Kidney (tissue), 14 donors: ENCODE data around the gene VSTM1. TPM values are rescaled to one million over a fixed set of nuclear protein-coding genes. Genes with fewer than 3 reads are reported as not detected.

ENCODE experiments used
- DNase-seq, 5 donors: peaks; one replicate each; pipeline ENCODE4 v3.0.0-alpha.2; 2013 to 2020
- FAIRE-seq: peaks from 2 replicates; lab custom pipeline; 2012; peaks lifted over from hg19 to GRCh38; lab: Jason Lieb, UNC
- H3K27ac ChIP-seq, 2 donors: one replicate each; pipeline ENCODE4 v1.7.0; 2013; ENCODE audit warnings: low read depth in 2 of 2, low read length in 2 of 2, inconsistent platforms in 1 of 2
- H3K27me3 ChIP-seq: one replicate; pipeline ENCODE4 v1.7.1; 2013; ENCODE audit warnings: low read length, inconsistent platforms; ENCODE audit not compliant: control insufficient read depth, insufficient read depth
- H3K36me3 ChIP-seq, 3 donors: one replicate each; pipeline versions ENCODE4 v1.7.0 to v1.7.1; 2013; ENCODE audit warnings: low read length in 3 of 3, control low read depth in 1 of 3, inconsistent platforms in 1 of 3; ENCODE audit not compliant: insufficient read depth in 3 of 3, control insufficient read depth in 2 of 3
- H3K4me1 ChIP-seq, 3 donors: one replicate each; pipeline versions ENCODE4 v1.7.0 to v1.7.1; 2013; ENCODE audit warnings: low read length in 3 of 3, inconsistent platforms in 1 of 3, low read depth in 1 of 3; ENCODE audit not compliant: control insufficient read depth in 2 of 3, insufficient read depth in 2 of 3
- H3K4me3 ChIP-seq, 3 donors: one replicate each; pipeline versions ENCODE4 v1.7.0 to v1.8.1; 2013; ENCODE audit warnings: low read length in 3 of 3, control low read depth in 1 of 3, inconsistent platforms in 1 of 3
- H3K9ac ChIP-seq, 3 donors: one replicate each; pipeline versions ENCODE4 v1.7.0 to v1.7.1; 2013; ENCODE audit warnings: low read length in 3 of 3, control low read depth in 1 of 3, inconsistent platforms in 1 of 3
- H3K9me3 ChIP-seq, 3 donors: one replicate each; pipeline versions ENCODE4 v1.7.0 to v1.7.1; 2013; ENCODE audit warnings: low read length in 3 of 3, control low read depth in 1 of 3, inconsistent platforms in 1 of 3; ENCODE audit not compliant: control insufficient read depth in 2 of 3, insufficient read depth in 1 of 3
- intact Hi-C: fragments of 100-400 bp; cut with DNase I; formaldehyde crosslinking; loops from one replicate; pipeline ENCODE4 v1.11.1; 2022
- polyA plus RNA-seq: library from polyadenylated mRNA; stranded (reverse); fragments of 350-450 nt; fragmentation: Illumina TruSeq; extraction: RNeasy Lipid Tissue Mini Kit (QIAGEN cat#74804); gene quantifications from one replicate; pipeline ENCODE4 v1.2.3, GENCODE V29; 2014; ENCODE audit warnings: low read depth, low replicate concordance; ENCODE audit not compliant: insufficient read depth
- total RNA-seq: library from RNA; stranded (reverse); fragmentation: NEBNext Ultra II Directional; extraction: Animal tissue kit (Norgen Biotek cat#: 25700); gene quantifications from one replicate; pipeline ENCODE4 v1.2.1, GENCODE V29; 2021
- TF ChIP-seq, protein P1 (sequence below): IDR thresholded peaks from 3 replicates; pipeline ENCODE4 v1.5.1; 2012; ENCODE audit warnings: mild to moderate bottlenecking, moderate library complexity, borderline replicate concordance; ENCODE audit not compliant: insufficient read depth; ENCODE audit errors: extremely low read depth
- donor health status: control.
- donor health status: control.
- donor health status: control.
- donor health status: control.
- donor health status: control.
- donor health status: DM: yes; HTN: yes; CAD: no.
- donor health status: Normal renal cell carcinoma (clear cell type).

VSTM1 gene
- total and polyA plus RNA-seq, 2 donors from 2014 or later, result 0.35 to 1.0 TPM

DNA sequence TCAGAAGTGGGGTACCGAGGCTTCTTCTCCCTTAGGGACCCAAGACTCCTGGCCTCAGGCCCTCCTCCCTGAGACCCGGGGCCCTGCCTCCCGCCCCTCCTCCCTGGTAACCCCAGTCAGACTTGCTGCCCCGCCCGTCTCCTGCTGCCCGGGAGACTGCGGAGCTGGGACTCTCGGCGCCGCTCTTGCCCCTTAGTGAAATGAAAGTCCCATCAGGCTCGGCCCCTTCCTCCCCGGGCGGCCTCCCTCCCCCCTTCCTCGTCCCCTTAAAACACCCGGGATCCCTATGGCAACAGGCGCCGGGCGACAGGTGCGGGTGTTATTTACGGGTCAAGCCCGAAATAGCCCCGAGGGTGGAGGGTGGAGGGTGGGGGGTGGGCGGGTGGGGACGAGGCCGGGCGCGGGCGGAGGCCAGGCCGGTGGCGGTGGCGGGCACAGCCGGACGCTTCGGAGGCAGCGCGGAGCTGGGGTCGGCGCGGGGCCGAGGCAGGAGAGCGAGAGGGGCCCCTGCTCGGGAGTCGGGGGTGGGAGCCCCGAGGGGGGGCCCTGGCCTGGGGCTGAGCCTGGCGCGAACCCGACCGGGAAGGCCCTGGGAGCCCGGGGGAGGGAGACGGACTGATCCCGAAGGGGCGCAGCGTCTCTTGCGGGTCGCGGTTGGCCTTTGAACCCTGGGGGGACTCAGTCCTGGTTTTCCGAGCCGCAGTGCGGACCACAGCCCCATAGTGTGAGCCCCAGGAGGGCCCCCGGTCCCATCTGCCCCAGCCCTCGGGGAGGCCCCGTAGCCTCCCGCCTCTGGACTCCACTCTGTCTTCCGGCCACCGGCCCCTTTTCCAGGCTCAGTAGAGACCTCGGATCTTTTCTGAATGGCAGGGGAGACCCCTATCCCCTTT, 72.2 kb downstream of the VSTM1 start, which contains the start of gene CACNG6:
CACNG6 (plus strand) TSS at position 414 of the 890 bp plus-strand sequence. CDS start 1,241 bp downstream, outside the sequence.
- TF ChIP-seq, protein P1, sequence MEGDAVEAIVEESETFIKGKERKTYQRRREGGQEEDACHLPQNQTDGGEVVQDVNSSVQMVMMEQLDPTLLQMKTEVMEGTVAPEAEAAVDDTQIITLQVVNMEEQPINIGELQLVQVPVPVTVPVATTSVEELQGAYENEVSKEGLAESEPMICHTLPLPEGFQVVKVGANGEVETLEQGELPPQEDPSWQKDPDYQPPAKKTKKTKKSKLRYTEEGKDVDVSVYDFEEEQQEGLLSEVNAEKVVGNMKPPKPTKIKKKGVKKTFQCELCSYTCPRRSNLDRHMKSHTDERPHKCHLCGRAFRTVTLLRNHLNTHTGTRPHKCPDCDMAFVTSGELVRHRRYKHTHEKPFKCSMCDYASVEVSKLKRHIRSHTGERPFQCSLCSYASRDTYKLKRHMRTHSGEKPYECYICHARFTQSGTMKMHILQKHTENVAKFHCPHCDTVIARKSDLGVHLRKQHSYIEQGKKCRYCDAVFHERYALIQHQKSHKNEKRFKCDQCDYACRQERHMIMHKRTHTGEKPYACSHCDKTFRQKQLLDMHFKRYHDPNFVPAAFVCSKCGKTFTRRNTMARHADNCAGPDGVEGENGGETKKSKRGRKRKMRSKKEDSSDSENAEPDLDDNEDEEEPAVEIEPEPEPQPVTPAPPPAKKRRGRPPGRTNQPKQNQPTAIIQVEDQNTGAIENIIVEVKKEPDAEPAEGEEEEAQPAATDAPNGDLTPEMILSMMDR, result no peak
- Histone ChIP-seq H3K4me1 (no peaks in the 10 kb centered on the region), H3K27me3 (peaks cover 3% of the 10 kb centered on the region), H3K9ac (no peak within 1 kb of the TSS), H3K4me3 (no peak within 1 kb of the TSS), H3K9me3 (no peaks in the 10 kb centered on the region), H3K36me3 (no peaks in the 10 kb centered on the region), H3K27ac (no peak within 1 kb of the TSS)
- intact Hi-C loops, result no loop called here
- no peak for FAIRE-seq
- DNase-seq, result peak in 4 of 5 donors; percentile 72 to 82 (median 78)

Other genes starting within 250 kb of the VSTM1 start
- 1.1 TPM for gene NLRP12, start 239.6 kb downstream of the VSTM1 start, total RNA-seq
- not detected for gene NLRP12, start 239.6 kb downstream of the VSTM1 start, polyA plus RNA-seq
- gene MYADM, start 196.0 kb downstream of the VSTM1 start, total RNA-seq, result 90.3 TPM
- 13.1 TPM for gene MYADM, start 196.0 kb downstream of the VSTM1 start, polyA plus RNA-seq
- gene PRKCG, start 181.7 kb downstream of the VSTM1 start, total RNA-seq, result not detected
- gene PRKCG, start 181.7 kb downstream of the VSTM1 start, polyA plus RNA-seq, result not detected
- gene CACNG7, start 154.6 kb downstream of the VSTM1 start, total RNA-seq, result not detected
- gene CACNG7, start 154.6 kb downstream of the VSTM1 start, polyA plus RNA-seq, result not detected
- 0.03 TPM for gene CACNG8, start 101.0 kb downstream of the VSTM1 start, total RNA-seq
- not detected for gene CACNG8, start 101.0 kb downstream of the VSTM1 start, polyA plus RNA-seq
- not detected for gene CACNG6, start 72.3 kb downstream of the VSTM1 start, total RNA-seq
- gene CACNG6, start 72.3 kb downstream of the VSTM1 start, polyA plus RNA-seq, result not detected
- gene TARM1, start 17.5 kb upstream of the VSTM1 start, total RNA-seq, result not detected
- gene TARM1, start 17.5 kb upstream of the VSTM1 start, polyA plus RNA-seq, result not detected
- gene OSCAR, start 36.9 kb upstream of the VSTM1 start, total RNA-seq, result 5.1 TPM
- 0.77 TPM for gene OSCAR, start 36.9 kb upstream of the VSTM1 start, polyA plus RNA-seq
- 132 TPM for gene NDUFA3, start 39.0 kb upstream of the VSTM1 start, total RNA-seq
- gene NDUFA3, start 39.0 kb upstream of the VSTM1 start, polyA plus RNA-seq, result 1,006 TPM
- 19.2 TPM for gene TFPT, start 51.8 kb upstream of the VSTM1 start, total RNA-seq
- 31.6 TPM for gene TFPT, start 51.8 kb upstream of the VSTM1 start, polyA plus RNA-seq
- gene PRPF31, start 51.9 kb upstream of the VSTM1 start, total RNA-seq, result 57.2 TPM
- 55.9 TPM for gene PRPF31, start 51.9 kb upstream of the VSTM1 start, polyA plus RNA-seq
- gene CNOT3, start 73.9 kb upstream of the VSTM1 start, total RNA-seq, result 38.1 TPM
- gene CNOT3, start 73.9 kb upstream of the VSTM1 start, polyA plus RNA-seq, result 30.8 TPM
- gene LENG1, start 95.8 kb upstream of the VSTM1 start, total RNA-seq, result 8.0 TPM
- gene LENG1, start 95.8 kb upstream of the VSTM1 start, polyA plus RNA-seq, result 12.2 TPM
- gene TMC4, start 109.3 kb upstream of the VSTM1 start, total RNA-seq, result 98.9 TPM
- gene TMC4, start 109.3 kb upstream of the VSTM1 start, polyA plus RNA-seq, result 64.6 TPM
- gene MBOAT7, start 125.7 kb upstream of the VSTM1 start, total RNA-seq, result 64.4 TPM
- gene MBOAT7, start 125.7 kb upstream of the VSTM1 start, polyA plus RNA-seq, result 41.6 TPM
- 33.8 TPM for gene TSEN34, start 127.4 kb upstream of the VSTM1 start, total RNA-seq
- 51.0 TPM for gene TSEN34, start 127.4 kb upstream of the VSTM1 start, polyA plus RNA-seq
- 1,209 TPM for gene RPS9, start 137.0 kb upstream of the VSTM1 start, total RNA-seq
- 2,020 TPM for gene RPS9, start 137.0 kb upstream of the VSTM1 start, polyA plus RNA-seq
- 10.0 TPM for gene LILRB3, start 159.1 kb upstream of the VSTM1 start, total RNA-seq
- gene LILRB3, start 159.1 kb upstream of the VSTM1 start, polyA plus RNA-seq, result 1.4 TPM
- gene LILRA6, start 178.9 kb upstream of the VSTM1 start, total RNA-seq, result 2.9 TPM
- gene LILRA6, start 178.9 kb upstream of the VSTM1 start, polyA plus RNA-seq, result not detected
- gene LILRB5, start 193.4 kb upstream of the VSTM1 start, total RNA-seq, result 5.9 TPM
- 1.1 TPM for gene LILRB5, start 193.4 kb upstream of the VSTM1 start, polyA plus RNA-seq
- 11.5 TPM for gene LILRB2, start 217.2 kb upstream of the VSTM1 start, total RNA-seq
- 1.9 TPM for gene LILRB2, start 217.2 kb upstream of the VSTM1 start, polyA plus RNA-seq
- gene LILRA5, start 249.3 kb upstream of the VSTM1 start, total RNA-seq, result 5.9 TPM
- 1.4 TPM for gene LILRA5, start 249.3 kb upstream of the VSTM1 start, polyA plus RNA-seq